SK-N-SH (cell line): ENCODE results near the gene RALA.

Experiments
- CHD2 ChIP-seq: fragments of 150-350 bp; IDR thresholded peaks from 2 replicates; pipeline ENCODE4 v1.6.1; 2018; ENCODE audit warnings: low read length; ENCODE audit not compliant: partially characterized antibody
- CTCF ChIP-seq: fragments of 200-600 bp; sonication (generic); IDR thresholded peaks from 2 replicates; pipeline ENCODE4 v1.6.1; 2017; ENCODE audit warnings: antibody characterized with exemption, mild to moderate bottlenecking, moderate library complexity
- JUND ChIP-seq: IDR thresholded peaks from 2 replicates; pipeline ENCODE4 v1.4.0; 2012
- MAX ChIP-seq: IDR thresholded peaks from 2 replicates; pipeline ENCODE4 v1.4.0; 2012; ENCODE audit warnings: low read depth
- MXI1 ChIP-seq: IDR thresholded peaks from 2 replicates; pipeline ENCODE4 v1.6.1; 2012; ENCODE audit warnings: mild to moderate bottlenecking, low read depth, low read length, improper control_type of control experiment
- RCOR1 ChIP-seq: fragments of 150-350 bp; IDR thresholded peaks from 2 replicates; pipeline ENCODE4 v1.6.1; 2017; ENCODE audit warnings: antibody characterized with exemption, low read length
- RFX5 ChIP-seq: IDR thresholded peaks from 2 replicates; pipeline ENCODE4 v1.6.1; 2012; ENCODE audit warnings: mild to moderate bottlenecking, improper control_type of control experiment, low read length
- SIN3A ChIP-seq: IDR thresholded peaks from 2 replicates; pipeline ENCODE4 v1.6.1; 2012; ENCODE audit warnings: low read depth, mild to moderate bottlenecking, low read length, moderate library complexity, borderline replicate concordance
- TF ChIP-seq, protein P1 (sequence below): IDR thresholded peaks from 2 replicates; pipeline ENCODE4 v1.4.0; 2012; ENCODE audit warnings: low read depth, borderline replicate concordance

- TF ChIP-seq SIN3A (no peak), MXI1 (no peak), RCOR1 (no peak), CTCF (no peak), JUND (no peak), RFX5 (no peak), MAX (no peak), CHD2 (no peak)
- TF ChIP-seq, protein P1, sequence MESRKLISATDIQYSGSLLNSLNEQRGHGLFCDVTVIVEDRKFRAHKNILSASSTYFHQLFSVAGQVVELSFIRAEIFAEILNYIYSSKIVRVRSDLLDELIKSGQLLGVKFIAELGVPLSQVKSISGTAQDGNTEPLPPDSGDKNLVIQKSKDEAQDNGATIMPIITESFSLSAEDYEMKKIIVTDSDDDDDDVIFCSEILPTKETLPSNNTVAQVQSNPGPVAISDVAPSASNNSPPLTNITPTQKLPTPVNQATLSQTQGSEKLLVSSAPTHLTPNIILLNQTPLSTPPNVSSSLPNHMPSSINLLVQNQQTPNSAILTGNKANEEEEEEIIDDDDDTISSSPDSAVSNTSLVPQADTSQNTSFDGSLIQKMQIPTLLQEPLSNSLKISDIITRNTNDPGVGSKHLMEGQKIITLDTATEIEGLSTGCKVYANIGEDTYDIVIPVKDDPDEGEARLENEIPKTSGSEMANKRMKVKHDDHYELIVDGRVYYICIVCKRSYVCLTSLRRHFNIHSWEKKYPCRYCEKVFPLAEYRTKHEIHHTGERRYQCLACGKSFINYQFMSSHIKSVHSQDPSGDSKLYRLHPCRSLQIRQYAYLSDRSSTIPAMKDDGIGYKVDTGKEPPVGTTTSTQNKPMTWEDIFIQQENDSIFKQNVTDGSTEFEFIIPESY: no peak
Observed at GRCh38 chr7:39696631-39697030, 73.3 kb downstream of the RALA start.
